Mesothelial cell of epicardium (in vitro differentiated cells): ENCODE measurements around the gene ECI1. TPM values are rescaled to one million over a fixed set of nuclear protein-coding genes. Genes with fewer than 3 reads are reported as not detected.

Source experiments
- DNase-seq, 2 experiments: peaks; one replicate each; pipeline ENCODE4 v3.0.0; 2021; ENCODE audit warnings: low spot score in 2 of 2; ENCODE audit not compliant: unreplicated experiment in 2 of 2
- H3K27ac Mint-ChIP-seq: 2 replicates; pipeline ENCODE4 v1.8.0; 2021; ENCODE audit warnings: mixed read lengths
- H3K27me3 Mint-ChIP-seq: 2 replicates; pipeline ENCODE4 v1.8.0; 2021; ENCODE audit warnings: low read depth, mixed read lengths
- H3K36me3 Mint-ChIP-seq: 2 replicates; pipeline ENCODE4 v1.8.0; 2021; ENCODE audit warnings: mixed read lengths
- H3K4me1 Mint-ChIP-seq: 2 replicates; pipeline ENCODE4 v1.8.0; 2021; ENCODE audit warnings: mixed read lengths
- H3K4me3 Mint-ChIP-seq: 2 replicates; pipeline ENCODE4 v1.8.0; 2021; ENCODE audit warnings: mild to moderate bottlenecking, moderate library complexity, mixed read lengths
- H3K9me3 Mint-ChIP-seq: 2 replicates; pipeline ENCODE4 v1.8.0; 2021; ENCODE audit warnings: mixed read lengths
- CTCF ChIP-seq: fragments of 200-600 bp; sonication (generic); IDR thresholded peaks from one replicate; pipeline ENCODE4 v1.5.0; 2021; ENCODE audit warnings: antibody characterized with exemption; ENCODE audit not compliant: unreplicated experiment
- total RNA-seq: library from RNA; stranded (reverse); gene quantifications from 3 replicates; pipeline ENCODE4 v1.2.1, GENCODE V29; 2021

ECI1 gene
- total RNA-seq, result 53.3 to 54.8 TPM (median 54.5 TPM) in 3 replicates

GRCh38 chr16:2251296-2252111, at the start of gene ECI1:
ECI1 (minus strand) TSS chr16:2251587; CDS start chr16:2251566, 21 bp downstream.
- peak; percentile 75 to 88 for DNase-seq
- peak within 1 kb of the TSS; percentile 82 for H3K4me3 Mint-ChIP-seq
- no peaks in the 10 kb centered on the region for H3K9me3 Mint-ChIP-seq
- H3K27ac Mint-ChIP-seq, result peak within 1 kb of the TSS; percentile 89
- H3K4me1 Mint-ChIP-seq, result peaks cover 7% of the 10 kb centered on the region
- peaks cover 23% of the 10 kb centered on the region for H3K36me3 Mint-ChIP-seq
- no peaks in the 10 kb centered on the region for H3K27me3 Mint-ChIP-seq
- TF ChIP-seq CTCF, result peak; percentile 32

GRCh38 chr16:2299915-2300192, 48.5 kb upstream of the ECI1 start:
- no peak overlapping the region for H3K4me3 Mint-ChIP-seq
- peaks cover 6% of the 10 kb centered on the region for H3K27me3 Mint-ChIP-seq
- no peaks in the 10 kb centered on the region for H3K4me1 Mint-ChIP-seq
- TF ChIP-seq CTCF, result no peak
- no peaks in the 10 kb centered on the region for H3K9me3 Mint-ChIP-seq
- no peak for DNase-seq
- no peaks in the 10 kb centered on the region for H3K36me3 Mint-ChIP-seq
- no peak overlapping the region for H3K27ac Mint-ChIP-seq

- H3K9me3 Mint-ChIP-seq, result no peaks in the 10 kb centered on the region
- no peaks in the 10 kb centered on the region for H3K4me1 Mint-ChIP-seq
- no peak for DNase-seq
- no peak for TF ChIP-seq CTCF
- H3K36me3 Mint-ChIP-seq, result no peaks in the 10 kb centered on the region
- no peak overlapping the region for H3K27ac Mint-ChIP-seq
- H3K27me3 Mint-ChIP-seq, result peaks cover 6% of the 10 kb centered on the region
- H3K4me3 Mint-ChIP-seq, result no peak overlapping the region
These were observed 47.9 kb upstream of the ECI1 start for GRCh38 chr16:2299121-2299914.

- Mint-ChIP-seq H3K9me3 (no peaks in the 10 kb centered on the region), H3K4me3 (no peak overlapping the region), H3K27ac (no peak overlapping the region), H3K27me3 (peaks cover 6% of the 10 kb centered on the region), H3K36me3 (no peaks in the 10 kb centered on the region), H3K4me1 (no peaks in the 10 kb centered on the region)
- DNase-seq, result no peak
- TF ChIP-seq CTCF, result no peak
These were observed 47.2 kb upstream of the ECI1 start for GRCh38 chr16:2298621-2299020.

- TF ChIP-seq CTCF, result no peak
- H3K4me1 Mint-ChIP-seq, result no peaks in the 10 kb centered on the region
- no peak overlapping the region for H3K4me3 Mint-ChIP-seq
- H3K27ac Mint-ChIP-seq, result no peak overlapping the region
- H3K36me3 Mint-ChIP-seq, result no peaks in the 10 kb centered on the region
- no peaks in the 10 kb centered on the region for H3K9me3 Mint-ChIP-seq
- peaks cover 6% of the 10 kb centered on the region for H3K27me3 Mint-ChIP-seq
- no peak for DNase-seq
These were observed 46.1 kb upstream of the ECI1 start for GRCh38 chr16:2297506-2297860.
